SK-N-SH (cell line): ENCODE results near the gene FANCI. TPM values are rescaled to one million over a fixed set of nuclear protein-coding genes. Genes with fewer than 3 reads are reported as not detected.

ENCODE experiments used
- CTCF ChIA-PET: fragments of 300-600, 350-600 bp; formaldehyde crosslinking; extraction: SDS; loops from one replicate; lab custom pipeline; 2021; lab: Yijun Ruan, JAX
- POLR2A ChIA-PET: fragments of 350-600 bp; sonication (Branson Sonifier 250); formaldehyde crosslinking; extraction: SDS; loops from one replicate; lab custom pipeline; 2020; ENCODE audit warnings: antibody characterized with exemption, inconsistent platforms; lab: Yijun Ruan, JAX
- DNase-seq: peaks from one replicate; pipeline ENCODE4 v3.0.0; 2012
- H2AFZ ChIP-seq: fragments of 200-600 bp; sonication (generic); 2 replicates; pipeline ENCODE4 v1.8.1; 2016; ENCODE audit warnings: antibody characterized with exemption, mild to moderate bottlenecking, low read depth
- H3F3A ChIP-seq: fragments of 200-600 bp; sonication (generic); replicated peaks from 2 replicates; pipeline ENCODE3; 2016; ENCODE audit warnings: antibody characterized with exemption, mild to moderate bottlenecking; ENCODE audit not compliant: insufficient read depth
- H3K27ac ChIP-seq, 2 experiments: fragments of 200-500 bp in 1 of 2; fragments of 200-600 bp in 1 of 2; sonication (Bioruptor generic) in 1 of 2; sonication (generic), shearing (Covaris generic) in 1 of 2; 2 replicates each; pipeline versions ENCODE4 v1.5.1 to v1.6.1; 2014 to 2016; ENCODE audit warnings: low read depth in 2 of 2, inconsistent platforms in 1 of 2, low read length in 1 of 2, mild to moderate bottlenecking in 1 of 2, mixed read lengths in 1 of 2
- H3K27me3 ChIP-seq: fragments of 200-600 bp; sonication (generic), shearing (Covaris generic); 2 replicates; pipeline ENCODE4 v1.6.1; 2016; ENCODE audit warnings: mixed run types; ENCODE audit not compliant: insufficient read depth
- H3K36me3 ChIP-seq, 2 experiments: fragments of 200-500 bp in 1 of 2; fragments of 200-600 bp in 1 of 2; sonication (Bioruptor generic) in 1 of 2; sonication (generic) in 1 of 2; replicated peaks in 1 of 2; 2 replicates each; pipeline versions ENCODE3 to v1.5.1; 2014 to 2016; ENCODE audit warnings: low read length in 1 of 2, mild to moderate bottlenecking in 1 of 2; ENCODE audit not compliant: insufficient read depth in 2 of 2, control insufficient read depth in 1 of 2
- H3K4me1 ChIP-seq, 2 experiments: fragments of 200-500 bp in 1 of 2; fragments of 200-600 bp in 1 of 2; sonication (Bioruptor generic) in 1 of 2; sonication (generic), shearing (Covaris generic) in 1 of 2; 2 replicates each; pipeline versions ENCODE4 v1.5.1 to v1.6.1; 2014 to 2016; ENCODE audit warnings: low read depth in 1 of 2, low read length in 1 of 2, mixed run types in 1 of 2; ENCODE audit not compliant: insufficient read depth in 2 of 2, control insufficient read depth in 1 of 2
- H3K4me2 ChIP-seq: fragments of 200-600 bp; sonication (generic), shearing (Covaris generic); 2 replicates; pipeline ENCODE4 v1.6.1; 2017; ENCODE audit warnings: mixed run types
- H3K4me3 ChIP-seq, 2 experiments: fragments of 200-500 bp in 1 of 2; fragments of 200-600 bp in 1 of 2; sonication (Bioruptor generic) in 1 of 2; sonication (generic), shearing (Covaris generic) in 1 of 2; 2 replicates each; pipeline versions ENCODE4 v1.5.1 to v1.8.1; 2014 to 2016; ENCODE audit warnings: low read depth in 2 of 2, inconsistent platforms in 1 of 2, low read length in 1 of 2, mild to moderate bottlenecking in 1 of 2, mixed read lengths in 1 of 2, moderate library complexity in 1 of 2
- H3K79me2 ChIP-seq: fragments of 200-600 bp; sonication (generic); 2 replicates; pipeline ENCODE4 v1.8.1; 2017; ENCODE audit warnings: mild to moderate bottlenecking; ENCODE audit not compliant: insufficient read depth
- H3K9ac ChIP-seq: fragments of 200-600 bp; sonication (generic); 2 replicates; pipeline ENCODE4 v1.6.1; 2017; ENCODE audit warnings: mixed run types
- H3K9me2 ChIP-seq: fragments of 200-600 bp; sonication (generic); 2 replicates; pipeline ENCODE4 v1.6.1; 2017; ENCODE audit warnings: mixed run types
- H3K9me3 ChIP-seq: fragments of 200-600 bp; sonication (generic); 2 replicates; pipeline ENCODE4 v1.6.1; 2017; ENCODE audit warnings: mixed run types, mild to moderate bottlenecking, moderate library complexity
- H4K20me1 ChIP-seq: fragments of 200-600 bp; sonication (generic); 2 replicates; pipeline ENCODE4 v1.6.1; 2017; ENCODE audit warnings: mild to moderate bottlenecking, mixed run types; ENCODE audit not compliant: insufficient read depth
- CHD2 ChIP-seq: fragments of 150-350 bp; IDR thresholded peaks from 2 replicates; pipeline ENCODE4 v1.6.1; 2018; ENCODE audit warnings: low read length; ENCODE audit not compliant: partially characterized antibody
- EP300 ChIP-seq, 2 experiments: IDR thresholded peaks; 2 replicates each; pipeline versions ENCODE4 v1.4.0 to v1.6.1; 2012; ENCODE audit warnings: borderline replicate concordance in 1 of 2, low read depth in 1 of 2, low read length in 1 of 2
- FOXJ3 ChIP-seq: sonication (generic); formaldehyde crosslinking; IDR thresholded peaks from 2 replicates; pipeline ENCODE4 v1.5.1; 2020; ENCODE audit warnings: mild to moderate bottlenecking, missing genetic modification reagents
- JUND ChIP-seq: IDR thresholded peaks from 2 replicates; pipeline ENCODE4 v1.4.0; 2012
- MEF2A ChIP-seq: IDR thresholded peaks from 2 replicates; pipeline ENCODE4 v1.4.0; 2012; ENCODE audit warnings: low read depth, borderline replicate concordance
- NRF1 ChIP-seq: IDR thresholded peaks from 2 replicates; pipeline ENCODE4 v1.6.1; 2012; ENCODE audit warnings: low read depth, mild to moderate bottlenecking, low read length
- RAD21 ChIP-seq: IDR thresholded peaks from 2 replicates; pipeline ENCODE4 v1.6.1; 2012; ENCODE audit warnings: mild to moderate bottlenecking, low read length
- RXRA ChIP-seq: IDR thresholded peaks from 2 replicates; pipeline ENCODE4 v1.4.0; 2012; ENCODE audit warnings: low read depth, mild to moderate bottlenecking, borderline replicate concordance
- WGBS: methylation state at CpG from one replicate; pipeline ENCODE4 v1.1.6; 2017; ENCODE audit warnings: low lambda C conversion rate; 5-methylcytosine and 5-hydroxymethylcytosine counted together
- polyA plus RNA-seq, 3 experiments: library from polyadenylated mRNA; depleted of rRNA; stranded (reverse); fragments of >200 nt; gene quantifications; 2 replicates each; pipeline ENCODE4 v1.2.3, GENCODE V29; 2012
- TF ChIP-seq, protein P1 (sequence below): IDR thresholded peaks from 2 replicates; pipeline ENCODE4 v1.4.0; 2012; ENCODE audit warnings: low read depth
- TF ChIP-seq, protein P2 (sequence below): IDR thresholded peaks from 2 replicates; pipeline ENCODE4 v1.4.0; 2012; ENCODE audit warnings: low read depth, borderline replicate concordance
- TF ChIP-seq, protein P3 (sequence below): fragments of 150-350 bp; IDR thresholded peaks from 2 replicates; pipeline ENCODE4 v1.6.1; 2016; ENCODE audit warnings: mild to moderate bottlenecking, low read depth, low read length

FANCI gene
- polyA plus RNA-seq, 1 of the 3 experiments (the other 2 are of a cell fraction) = 13.2 TPM

DNA sequence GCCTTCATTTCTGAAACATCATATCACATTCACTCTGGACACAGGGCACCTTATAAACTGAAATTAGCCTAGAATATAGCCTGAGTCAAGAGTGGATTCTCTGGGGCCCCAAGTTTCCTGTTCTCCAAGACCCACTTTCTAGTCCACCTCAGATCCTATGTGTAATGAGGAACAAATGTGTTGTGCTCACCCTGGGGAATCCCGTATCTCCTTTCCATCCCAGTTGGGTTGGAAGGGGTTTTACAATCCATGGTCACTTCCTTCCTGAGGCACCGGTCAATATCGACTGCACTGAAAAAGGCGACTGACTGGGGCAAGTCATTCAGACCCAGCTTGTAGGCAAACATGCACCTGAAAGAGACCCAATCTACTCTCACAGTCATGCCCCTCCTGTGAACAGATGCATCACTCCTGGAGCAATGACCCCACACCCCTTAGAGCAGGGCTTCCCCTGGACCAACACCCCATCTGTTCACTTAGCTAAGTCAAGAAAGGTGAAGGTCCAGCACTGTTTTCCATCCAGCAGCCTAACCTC, 73.5 kb downstream of the FANCI start:
- Histone ChIP-seq H3K9ac (no peak overlapping the region), H3K4me2 (no peak overlapping the region)
- WGBS = 98% methylated on average over 4 of the region's 4 CpGs

DNA sequence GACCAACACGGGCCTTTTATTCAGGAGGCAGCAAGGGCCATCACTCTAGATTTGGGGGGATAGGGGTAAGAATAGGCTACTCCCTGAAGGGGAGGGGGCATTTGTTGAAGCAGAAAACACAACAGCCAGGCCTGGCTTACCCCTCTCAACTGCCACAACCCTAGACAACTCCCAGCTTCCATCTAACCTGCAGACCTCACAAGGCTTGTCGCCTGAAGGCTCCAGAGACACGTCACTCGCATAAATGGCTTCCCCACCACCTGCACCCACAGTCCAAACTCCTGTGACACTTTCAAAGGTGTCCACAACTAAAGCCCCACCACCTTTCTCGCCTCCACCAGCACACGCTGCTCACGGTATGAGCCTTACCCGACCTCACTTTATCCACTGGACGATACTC, 75.9 kb downstream of the FANCI start:
- no peak overlapping the region for H2AFZ ChIP-seq
- H3K27ac ChIP-seq = no peak overlapping the region; a peak in 1 of 4 replicates
- H3K9ac ChIP-seq = no peak overlapping the region
- no peak for DNase-seq
- peaks cover 62 to 100% of the 10 kb centered on the region in 2 experiments for H3K36me3 ChIP-seq
- H3K79me2 ChIP-seq = no peaks in the 10 kb centered on the region
- H3K4me3 ChIP-seq = no peak overlapping the region
- no peaks in the 10 kb centered on the region for H3K9me3 ChIP-seq
- H3K9me2 ChIP-seq = no peaks in the 10 kb centered on the region
- TF ChIP-seq CHD2 (no peak), RAD21 (no peak)
- TF ChIP-seq, all 33 proteins: peak for 0
- Histone ChIP-seq H3K4me2 (no peak overlapping the region), H3K27me3 (no peaks in the 10 kb centered on the region), H3F3A (peaks cover 20% of the 10 kb centered on the region), H4K20me1 (peaks cover 4% of the 10 kb centered on the region; the same call in 1 of the 2 replicates), H3K4me1 (no peaks in the 10 kb centered on the region)
- ChIA-PET CTCF (interaction anchor here (0.9 to 8.1 kb wide), 3 partner anchors 12 to 113 kb away, joined by 3 to 30 read pairs (median 17); no protein-coding TSS in a partner anchor), POLR2A (no interaction called here)
- 97% methylated on average over 8 of the region's 9 CpGs for WGBS

More for the DNA sequence above, 73.5 kb downstream of the FANCI start:
- peaks cover 62 to 87% of the 10 kb centered on the region in 2 experiments for H3K36me3 ChIP-seq
- H3K4me1 ChIP-seq = no peaks in the 10 kb centered on the region
- no peak for DNase-seq
- H3F3A ChIP-seq = peaks cover 30% of the 10 kb centered on the region
- no peak overlapping the region for H2AFZ ChIP-seq
- no peak overlapping the region for H3K4me3 ChIP-seq
- no peaks in the 10 kb centered on the region for H3K9me2 ChIP-seq
- no peaks in the 10 kb centered on the region for H3K79me2 ChIP-seq
- no peaks in the 10 kb centered on the region for H3K27me3 ChIP-seq
- CTCF ChIA-PET = interaction anchor here (1.0 to 1.8 kb wide), 4 partner anchors 11 to 41 kb away, joined by 3 to 5 read pairs (median 4); no protein-coding TSS in a partner anchor
- peaks cover 4% of the 10 kb centered on the region; the same call in 1 of the 2 replicates for H4K20me1 ChIP-seq
- no peak overlapping the region for H3K27ac ChIP-seq
- TF ChIP-seq, protein P1, sequence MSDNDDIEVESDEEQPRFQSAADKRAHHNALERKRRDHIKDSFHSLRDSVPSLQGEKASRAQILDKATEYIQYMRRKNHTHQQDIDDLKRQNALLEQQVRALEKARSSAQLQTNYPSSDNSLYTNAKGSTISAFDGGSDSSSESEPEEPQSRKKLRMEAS = no peak
- no peak for TF ChIP-seq EP300 (IDR thresholded peaks at IDR 0.05; ENCODE audit: borderline replicate concordance in 1 of 2, low read depth in 1 of 2, low read length in 1 of 2)
- TF ChIP-seq NRF1 = no peak
- TF ChIP-seq, protein P2, sequence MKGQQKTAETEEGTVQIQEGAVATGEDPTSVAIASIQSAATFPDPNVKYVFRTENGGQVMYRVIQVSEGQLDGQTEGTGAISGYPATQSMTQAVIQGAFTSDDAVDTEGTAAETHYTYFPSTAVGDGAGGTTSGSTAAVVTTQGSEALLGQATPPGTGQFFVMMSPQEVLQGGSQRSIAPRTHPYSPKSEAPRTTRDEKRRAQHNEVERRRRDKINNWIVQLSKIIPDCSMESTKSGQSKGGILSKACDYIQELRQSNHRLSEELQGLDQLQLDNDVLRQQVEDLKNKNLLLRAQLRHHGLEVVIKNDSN = no peak
- TF ChIP-seq, protein P3, sequence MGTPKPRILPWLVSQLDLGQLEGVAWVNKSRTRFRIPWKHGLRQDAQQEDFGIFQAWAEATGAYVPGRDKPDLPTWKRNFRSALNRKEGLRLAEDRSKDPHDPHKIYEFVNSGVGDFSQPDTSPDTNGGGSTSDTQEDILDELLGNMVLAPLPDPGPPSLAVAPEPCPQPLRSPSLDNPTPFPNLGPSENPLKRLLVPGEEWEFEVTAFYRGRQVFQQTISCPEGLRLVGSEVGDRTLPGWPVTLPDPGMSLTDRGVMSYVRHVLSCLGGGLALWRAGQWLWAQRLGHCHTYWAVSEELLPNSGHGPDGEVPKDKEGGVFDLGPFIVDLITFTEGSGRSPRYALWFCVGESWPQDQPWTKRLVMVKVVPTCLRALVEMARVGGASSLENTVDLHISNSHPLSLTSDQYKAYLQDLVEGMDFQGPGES = no peak
- no peak for TF ChIP-seq JUND
- TF ChIP-seq RXRA = no peak
- no peak for TF ChIP-seq FOXJ3 (CRISPR knock-in tag)
- TF ChIP-seq MEF2A = no peak
- TF ChIP-seq, all 33 proteins: peak for 0
- POLR2A ChIA-PET = no interaction called here
- H3K9me3 ChIP-seq = no peaks in the 10 kb centered on the region
